ENCODE data around the gene MAB21L4.

Gene MAB21L4

GRCh38 chr2:240876475-240877251 is 19.3 kb downstream of the MAB21L4 start:
- no peak for DNase-seq

GRCh38 chr2:240876035-240876474 is 19.9 kb downstream of the MAB21L4 start:
- no peak for DNase-seq

GRCh38 chr2:240875228-240876034 is 20.5 kb downstream of the MAB21L4 start:
- DNase-seq: no peak

- no peak for DNase-seq
Measured at GRCh38 chr2:240874715-240875227, 21.2 kb downstream of the MAB21L4 start.

- DNase-seq: no peak
Measured at GRCh38 chr2:240873805-240874714, 21.9 kb downstream of the MAB21L4 start.

- no peak for DNase-seq
Measured at GRCh38 chr2:240873098-240873788, 22.7 kb downstream of the MAB21L4 start.

- no peak for DNase-seq
Measured at GRCh38 chr2:240872317-240873097, 23.4 kb downstream of the MAB21L4 start.

GRCh38 chr2:240871071-240871958 is 24.6 kb downstream of the MAB21L4 start:
- DNase-seq: no peak

- no peak for DNase-seq
Measured at GRCh38 chr2:240869956-240870875, 25.7 kb downstream of the MAB21L4 start.

- peak; percentile 2 for DNase-seq
Measured at GRCh38 chr2:240869109-240869955, 26.6 kb downstream of the MAB21L4 start.

- peak; percentile 11 for DNase-seq
Measured at GRCh38 chr2:240868286-240869108, 27.5 kb downstream of the MAB21L4 start, which contains the start of gene AGXT. Gene AGXT, plus strand, starts transcription at chr2:240868824. Its CDS starts 42 bp downstream, at chr2:240868866.

- no peak for DNase-seq
Measured at GRCh38 chr2:240865391-240865790, 30.6 kb downstream of the MAB21L4 start.

GRCh38 chr2:240864475-240864874 is 31.5 kb downstream of the MAB21L4 start:
- DNase-seq: no peak

GRCh38 chr2:240861547-240861946 is 34.4 kb downstream of the MAB21L4 start:
- no peak for DNase-seq

GRCh38 chr2:240858871-240859270 is 37.1 kb downstream of the MAB21L4 start:
- no peak for DNase-seq

GRCh38 chr2:240858321-240858720 is 37.6 kb downstream of the MAB21L4 start:
- no peak for DNase-seq
